Ovary (tissue), 9 donors: Measurements from ENCODE around the gene SNX25. TPM values are rescaled to one million over a fixed set of nuclear protein-coding genes. Genes with fewer than 3 reads are reported as not detected.

Source experiments
- DNase-seq, 5 donors: peaks; one replicate each; pipeline ENCODE4 v3.0.0-alpha.2; 2019 to 2020
- H3K27ac ChIP-seq, 2 donors: fragments of 200-600 bp; one replicate each; pipeline versions ENCODE4 v1.5.1 to v1.8.0; 2019 to 2022
- H3K27me3 ChIP-seq: fragments of 200-600 bp; one replicate; pipeline ENCODE4 v1.8.0; 2022
- H3K36me3 ChIP-seq: fragments of 200-600 bp; sonication (generic); one replicate; pipeline ENCODE4 v1.5.1; 2019
- H3K4me1 ChIP-seq: one replicate; pipeline ENCODE4 v1.8.1; 2013; ENCODE audit warnings: mild to moderate bottlenecking, moderate library complexity; ENCODE audit not compliant: insufficient read depth
- H3K4me3 ChIP-seq: fragments of 200-600 bp; sonication (generic); one replicate; pipeline ENCODE4 v1.5.1; 2017
- H3K9me3 ChIP-seq, 2 donors: fragments of 200-600 bp in 1 of 2; sonication (generic) in 1 of 2; one replicate each; pipeline versions ENCODE4 v1.5.1 to v1.8.1; 2013 to 2019; ENCODE audit warnings: mild to moderate bottlenecking in 1 of 2, moderate library complexity in 1 of 2
- CTCF ChIP-seq, 3 donors: fragments of 450-650 bp in 2 of 3; fragments of 200-600 bp in 1 of 3; IDR thresholded peaks; one replicate each; pipeline versions ENCODE4 v1.5.1 to v1.8.0; 2016 to 2022; ENCODE audit warnings: antibody characterized with exemption in 3 of 3, mild to moderate bottlenecking in 1 of 3
- EP300 ChIP-seq: sonication (generic); formaldehyde crosslinking; IDR thresholded peaks from one replicate; pipeline ENCODE4 v1.6.1; 2017; ENCODE audit warnings: antibody characterized with exemption
- POLR2A ChIP-seq: fragments of 450-650 bp; IDR thresholded peaks from one replicate; pipeline ENCODE4 v1.6.1; 2017; ENCODE audit warnings: antibody characterized with exemption, mild to moderate bottlenecking, moderate library complexity
- WGBS, 3 donors: extraction: QIAGEN DNeasy Blood & Tissue Kit in 1 of 3; methylation state at CpG; one replicate each; pipeline versions ENCODE4 v1.1.5 to v1.1.7; 2013 to 2017; 5-methylcytosine and 5-hydroxymethylcytosine counted together
- intact Hi-C, 4 donors: fragments of 100-400 bp; cut with DNase I; formaldehyde crosslinking; loops; one replicate each; pipeline versions ENCODE4 v1.11.0 to v1.15.1; 2022 to 2023
- polyA plus RNA-seq, 2 donors: library from polyadenylated mRNA; stranded (reverse); fragments of 200-250 nt in 1 of 2; fragments of 350-450 nt in 1 of 2; fragmentation: Illumina TruSeq in 1 of 2; extraction: RNeasy Lipid Tissue Mini Kit (QIAGEN cat#74804) in 1 of 2; gene quantifications; one replicate each; pipeline ENCODE4 v1.2.3, GENCODE V29; 2013 to 2014
- total RNA-seq, 7 donors: library from RNA; depleted of rRNA in 2 of 7; stranded (reverse); fragments of >200 nt in 2 of 7; fragmentation: NEBNext Ultra II Directional in 3 of 7; extraction: Animal tissue kit (Norgen Biotek cat#: 25700) in 3 of 7; gene quantifications; one replicate each; pipeline versions ENCODE4 v1.1.0 to v1.2.4, GENCODE V29; 2016 to 2023
- donor health status: DM: no; HTN: no; CAD: no; lungs with moderate emphysema.
- donor health status: DM: no; HTN: no; CAD: no.
- donor health status: Bipolar disorder and iron deficiency.
- donor health status: DM: yes; HTN: yes; CAD: no.
- donor health status: DM: no; HTN: no; CAD: no.
- donor health status: DM: yes; HTN: yes; CAD: no.

Gene SNX25
- total and polyA plus RNA-seq, 9 donors, result 7.9 to 28.4 (median 19.1) TPM

- no peak for DNase-seq
- intact Hi-C loops, result no loop called here
Measured at GRCh38 chr4:185235119-185235842, 25.9 kb downstream of the SNX25 start.

GRCh38 chr4:185235843-185236503 lies 26.6 kb downstream of the SNX25 start:
- no peak overlapping the region for H3K27ac ChIP-seq
- H3K4me1 ChIP-seq, result peaks cover 2% of the 10 kb centered on the region
- no peaks in the 10 kb centered on the region for H3K27me3 ChIP-seq
- TF ChIP-seq CTCF (IDR thresholded peaks at IDR 0.05), result no peak
- TF ChIP-seq EP300, result no peak
- no peak for TF ChIP-seq POLR2A
- H3K9me3 ChIP-seq, result no peaks in the 10 kb centered on the region
- intact Hi-C loops, result no loop called here
- no peaks in the 10 kb centered on the region for H3K36me3 ChIP-seq
- 82 to 92% (median 90%) methylated on average over 7 of the region's 7 CpGs for WGBS, 3 donors
- no peak overlapping the region for H3K4me3 ChIP-seq
- DNase-seq, result no peak

More at GRCh38 chr4:185235119-185235842, 25.9 kb downstream of the SNX25 start:
- WGBS, 3 donors, result 88 to 94% (median 88%) methylated on average over 7 of the region's 7 CpGs
- Histone ChIP-seq H3K9me3 (no peaks in the 10 kb centered on the region), H3K27ac (no peak overlapping the region), H3K4me3 (no peak overlapping the region), H3K4me1 (peaks cover 2% of the 10 kb centered on the region), H3K27me3 (no peaks in the 10 kb centered on the region), H3K36me3 (no peaks in the 10 kb centered on the region)
- TF ChIP-seq POLR2A (no peak), EP300 (no peak), CTCF (IDR thresholded peaks at IDR 0.05) (no peak)

GRCh38 chr4:185237175-185237574 lies 27.8 kb downstream of the SNX25 start:
- Histone ChIP-seq H3K36me3 (no peaks in the 10 kb centered on the region), H3K4me1 (peaks cover 2% of the 10 kb centered on the region), H3K4me3 (no peak overlapping the region), H3K27ac (no peak overlapping the region), H3K27me3 (no peaks in the 10 kb centered on the region), H3K9me3 (no peaks in the 10 kb centered on the region)
- intact Hi-C loops, result no loop called here
- no peak for TF ChIP-seq POLR2A
- TF ChIP-seq CTCF (IDR thresholded peaks at IDR 0.05), result no peak
- no peak for TF ChIP-seq EP300
- WGBS, 3 donors, result 16 to 41% (median 24%) methylated on average over 3 of the region's 3 CpGs
- DNase-seq, result no peak

GRCh38 chr4:185238215-185238681 lies 28.9 kb downstream of the SNX25 start:
- H3K36me3 ChIP-seq, result no peaks in the 10 kb centered on the region
- H3K9me3 ChIP-seq, result no peaks in the 10 kb centered on the region
- TF ChIP-seq EP300 (no peak), CTCF (IDR thresholded peaks at IDR 0.05) (no peak), POLR2A (no peak)
- H3K27me3 ChIP-seq, result no peaks in the 10 kb centered on the region
- H3K27ac ChIP-seq, result no peak overlapping the region
- intact Hi-C loops, result no loop called here
- no peak overlapping the region for H3K4me3 ChIP-seq
- 92 to 95% (median 92%) methylated on average over 5 of the region's 5 CpGs for WGBS, 3 donors
- peaks cover 2% of the 10 kb centered on the region for H3K4me1 ChIP-seq
- DNase-seq, result no peak
